ENCODE results near the gene MON1A.

The MON1A gene

DNA sequence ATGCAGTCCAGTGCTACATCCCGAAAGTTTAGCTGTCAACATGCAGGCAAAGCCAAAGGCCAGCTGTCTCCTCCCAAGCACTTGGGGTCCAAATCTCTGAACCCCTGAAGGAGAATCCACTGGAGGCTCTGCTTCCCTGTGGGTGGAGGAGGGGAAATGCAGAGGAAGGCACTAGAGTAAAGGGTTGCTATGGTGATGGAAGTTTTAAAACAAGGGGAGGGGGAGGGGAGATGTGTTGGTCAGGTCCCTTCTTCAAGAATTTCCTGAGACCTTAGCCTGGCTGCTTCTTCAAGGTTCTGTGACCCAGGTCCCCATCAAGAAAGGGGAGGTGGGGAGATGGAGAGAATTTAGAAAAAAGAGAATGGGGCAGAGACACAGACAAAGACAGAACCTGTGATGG is 62.2 kb downstream of the MON1A start:
- DNase-seq (ENCODE audit: low read depth): no peak
- H3K4me3 ChIP-seq (ENCODE audit: low read depth, low read length): no peak overlapping the region

DNA sequence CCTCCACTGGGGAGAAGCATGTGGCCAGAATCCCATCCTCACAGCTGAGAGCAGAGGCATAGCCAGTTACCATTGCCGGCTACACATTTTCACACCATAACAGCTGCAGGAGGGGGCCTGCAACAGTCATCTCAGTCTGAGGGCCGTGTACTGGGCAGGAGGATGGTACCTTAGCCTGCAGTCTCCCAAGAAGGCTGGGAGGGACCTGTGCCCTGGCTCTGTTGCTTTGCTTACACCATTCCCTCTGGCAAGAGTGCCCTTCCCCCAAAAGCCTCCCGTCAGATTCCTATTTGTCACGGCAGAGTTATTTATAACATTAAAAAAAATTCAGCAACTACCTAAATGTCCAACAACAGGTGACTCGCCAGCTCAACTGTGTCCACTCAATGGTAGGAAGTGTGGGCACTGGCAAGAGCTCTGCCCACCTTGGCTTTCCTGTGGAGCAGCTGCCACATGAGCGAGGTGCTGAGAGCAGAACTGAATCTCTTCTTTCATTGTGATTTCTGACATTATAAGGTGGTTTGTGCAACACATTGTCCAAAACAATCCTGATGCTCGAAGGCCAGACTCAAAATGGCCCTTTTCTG is 64.3 kb downstream of the MON1A start:
- no peak for DNase-seq (ENCODE audit: low read depth)
- H3K4me3 ChIP-seq (ENCODE audit: low read depth, low read length): no peak overlapping the region

DNA sequence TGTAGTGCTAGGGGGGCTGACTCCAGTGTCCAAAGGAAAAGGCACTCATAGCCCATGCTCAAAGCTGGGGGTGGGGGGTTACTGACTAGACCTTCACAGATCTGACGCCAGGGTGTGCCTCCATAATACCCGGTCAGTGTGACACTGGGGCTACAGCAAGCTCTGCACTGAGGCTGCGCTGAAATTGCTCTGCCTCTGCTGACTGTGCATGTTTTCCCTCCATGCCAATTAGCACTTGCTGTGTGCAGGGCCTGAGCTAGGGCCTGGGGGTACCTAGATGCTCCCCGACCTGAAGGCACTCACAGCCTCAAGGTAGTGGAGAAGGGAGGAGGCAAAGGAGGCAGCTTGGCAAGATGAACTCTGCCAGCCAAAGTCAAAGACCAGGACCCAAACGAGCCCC is 65.1 kb downstream of the MON1A start:
- no peak for DNase-seq (ENCODE audit: low read depth)

GRCh38 chr3:49859576-49860305 is 69.9 kb downstream of the MON1A start:
- DNase-seq (ENCODE audit: low read depth): no peak

More for the DNA sequence above, 65.1 kb downstream of the MON1A start:
- H3K4me3 ChIP-seq (ENCODE audit: low read depth, low read length): no peak overlapping the region

More at GRCh38 chr3:49859576-49860305, 69.9 kb downstream of the MON1A start:
- no peak overlapping the region for H3K4me3 ChIP-seq (ENCODE audit: low read depth, low read length)

All from skeletal muscle cell (primary cell).